WTC11 (cell line): ENCODE results near the gene KRT83.

Experiments
- ETV6 ChIP-seq: sonication (generic); formaldehyde crosslinking; IDR thresholded peaks from 2 replicates; pipeline ENCODE4 v1.8.1; 2022; ENCODE audit warnings: mild to moderate bottlenecking, missing genetic modification reagents
- TCF7 ChIP-seq: sonication (generic); formaldehyde crosslinking; IDR thresholded peaks from 2 replicates; pipeline ENCODE4 v1.8.0; 2022; ENCODE audit warnings: mild to moderate bottlenecking, low read depth, missing genetic modification reagents, moderate library complexity
- ZBTB21 ChIP-seq: sonication (generic); formaldehyde crosslinking; IDR thresholded peaks from 2 replicates; pipeline ENCODE4 v1.8.1; 2023; ENCODE audit warnings: mild to moderate bottlenecking, missing genetic modification reagents, borderline replicate concordance

DNA sequence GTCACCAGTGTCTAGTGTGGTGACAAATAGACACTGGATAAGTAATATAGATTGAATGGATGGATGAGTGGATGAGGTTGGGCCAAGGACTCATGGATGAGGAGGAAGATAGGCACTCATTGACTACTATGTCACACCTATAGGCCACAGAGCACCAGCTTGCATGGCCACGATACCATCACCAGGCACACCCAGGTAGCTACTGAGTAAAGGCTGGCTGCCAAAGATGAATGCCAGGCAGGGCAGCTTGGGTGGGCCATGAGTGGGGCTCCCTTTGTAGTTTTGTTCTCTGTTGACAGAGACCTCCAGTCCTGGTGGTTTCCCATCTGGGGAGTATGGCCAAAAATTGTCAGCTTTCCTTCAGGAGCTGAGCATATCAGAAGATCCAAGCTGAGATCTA lies 11.2 kb upstream of the KRT83 start:
- TF ChIP-seq TCF7 (CRISPR knock-in tag) (no peak), ETV6 (CRISPR knock-in tag) (no peak), ZBTB21 (CRISPR knock-in tag) (no peak)
